T-cell (primary cell): ENCODE results near the gene ASCC2. TPM values are rescaled to one million over a fixed set of nuclear protein-coding genes. Genes with fewer than 3 reads are reported as not detected.

Source experiments
- ATAC-seq, 4 experiments: fragments of 200-7000 bp in 3 of 4; fragments of 150-1000 bp in 1 of 4; cut with Tn5 transposase; replicated peaks in 1 of 4; 1 replicate in 3 of 4; 2 replicates in 1 of 4; pipeline ENCODE4 v1.10.0; 2021; ENCODE audit warnings: moderate library complexity in 3 of 4, mild to moderate bottlenecking in 2 of 4, moderate number of reproducible peaks in 1 of 4
- CTCF ChIA-PET, 2 donors: fragments of 300-600 bp; sonication (Branson Sonifier 250); formaldehyde crosslinking; loops; one replicate each; lab custom pipeline; 2022; ENCODE audit warnings: antibody characterized with exemption in 2 of 2; lab: Charles Lee
- POLR2A ChIA-PET, 2 donors: fragments of 300-600 bp; sonication (Branson Sonifier 250); formaldehyde crosslinking; loops; one replicate each; lab custom pipeline; 2022; ENCODE audit warnings: antibody characterized with exemption in 2 of 2; lab: Charles Lee
- DNase-seq, 35 experiments: peaks; one replicate each; pipeline versions ENCODE4 v3.0.0 to v3.0.0-alpha.2; 2013 to 2023
- H3K27ac ChIP-seq: one replicate; pipeline ENCODE4 v1.5.1; 2013; ENCODE audit warnings: low read length
- H3K27me3 ChIP-seq, 2 experiments: replicated peaks in 1 of 2; 1 replicate in 1 of 2; 2 replicates in 1 of 2; pipeline versions ENCODE4 v1.6.1 to v1.7.0; 2013; ENCODE audit warnings: low read length in 1 of 2, mixed read lengths in 1 of 2; ENCODE audit not compliant: control insufficient read depth in 2 of 2, insufficient read depth in 2 of 2; ENCODE audit errors: extremely low read depth in 1 of 2
- H3K36me3 ChIP-seq, 2 donors: 1 replicate in 1 of 2; 2 replicates in 1 of 2; pipeline versions ENCODE4 v1.6.1 to v1.7.0; 2013; ENCODE audit warnings: low read length in 1 of 2; ENCODE audit not compliant: control insufficient read depth in 2 of 2, insufficient read depth in 1 of 2; ENCODE audit errors: extremely low read depth in 1 of 2
- H3K4me1 ChIP-seq, 2 experiments: 1 replicate in 1 of 2; 2 replicates in 1 of 2; pipeline versions ENCODE4 v1.6.1 to v1.7.0; 2013; ENCODE audit warnings: low read length in 2 of 2, mixed read lengths in 1 of 2; ENCODE audit not compliant: insufficient read depth in 2 of 2, control insufficient read depth in 1 of 2; ENCODE audit errors: extremely low read depth in 1 of 2
- H3K4me3 ChIP-seq, 2 donors: 1 replicate in 1 of 2; 2 replicates in 1 of 2; pipeline versions ENCODE4 v1.5.1 to v1.7.0; 2013; ENCODE audit warnings: mild to moderate bottlenecking in 2 of 2, low read length in 1 of 2, moderate library complexity in 1 of 2; ENCODE audit not compliant: control insufficient read depth in 1 of 2; ENCODE audit errors: extremely low read depth in 1 of 2
- H3K9me3 ChIP-seq: 2 replicates; pipeline ENCODE4 v1.7.0; 2013
- H3K27ac Mint-ChIP-seq, 2 donors: one replicate each; pipeline ENCODE4 v1.8.0; 2020 to 2021; ENCODE audit warnings: mild to moderate bottlenecking in 2 of 2, mixed read lengths in 2 of 2
- H3K27me3 Mint-ChIP-seq, 2 donors: one replicate each; pipeline ENCODE4 v1.8.0; 2021 to 2022; ENCODE audit warnings: mixed read lengths in 2 of 2
- H3K36me3 Mint-ChIP-seq: one replicate; pipeline ENCODE4 v1.8.0; 2021; ENCODE audit warnings: mixed read lengths
- H3K4me1 Mint-ChIP-seq, 3 donors: one replicate each; pipeline ENCODE4 v1.8.0; 2020 to 2022; ENCODE audit warnings: mixed read lengths in 3 of 3, mild to moderate bottlenecking in 1 of 3
- H3K4me3 Mint-ChIP-seq, 3 donors: one replicate each; pipeline ENCODE4 v1.8.0; 2020 to 2022; ENCODE audit warnings: mild to moderate bottlenecking in 3 of 3, mixed read lengths in 3 of 3, moderate library complexity in 3 of 3
- H3K9me3 Mint-ChIP-seq, 3 donors: one replicate each; pipeline ENCODE4 v1.8.0; 2020 to 2022; ENCODE audit warnings: mixed read lengths in 3 of 3
- WGBS: methylation state at CpG from one replicate; pipeline ENCODE4 v1.1.5; 2013; ENCODE audit warnings: missing lambda C conversion rate; ENCODE audit not compliant: insufficient coverage; 5-methylcytosine and 5-hydroxymethylcytosine counted together
- total RNA-seq, 35 experiments: library from RNA in 6 of 35; stranded (reverse) in 6 of 35; fragments of 120-200 nt in 1 of 35; gene quantifications; one replicate each; pipeline versions ENCODE4 v1.2.1 to v1.2.4 and lab custom pipeline; 2013 to 2026

The ASCC2 gene
- total RNA-seq, 5 donors from 2014 or later (not counting 1 experiment from before 2014, with no cell fraction given), result 80.1 to 94.2 (median 85.7) TPM

GRCh38 chr22:29815580-29815979 lies 22.5 kb downstream of the ASCC2 start:
- H3K4me3 Mint-ChIP-seq, result no peak overlapping the region
- H3K27me3 Mint-ChIP-seq, result no peaks in the 10 kb centered on the region
- H3K4me3 ChIP-seq, result no peak overlapping the region
- ChIA-PET CTCF (no interaction called here), POLR2A (interaction anchor here in 1 of 2 donors (0.6 kb wide), 1 partner anchor 162 kb away, joined by 4 read pairs; no protein-coding TSS in a partner anchor)
- DNase-seq (no peak), ATAC-seq (no peak)
- peaks cover 36 to 85% of the 10 kb centered on the region in 2 donors for H3K36me3 ChIP-seq
- no peaks in the 10 kb centered on the region for H3K4me1 ChIP-seq
- no CpG with 5 or more reads among the region's 4 CpGs for WGBS
- no peaks in the 10 kb centered on the region for H3K4me1 Mint-ChIP-seq
- H3K27me3 ChIP-seq, result no peaks in the 10 kb centered on the region
- H3K9me3 Mint-ChIP-seq, result no peaks in the 10 kb centered on the region
- H3K27ac Mint-ChIP-seq, result no peak overlapping the region
- peaks cover 73% of the 10 kb centered on the region for H3K36me3 Mint-ChIP-seq
- H3K27ac ChIP-seq, result no peak overlapping the region
- no peaks in the 10 kb centered on the region for H3K9me3 ChIP-seq

- peaks cover 74% of the 10 kb centered on the region for H3K36me3 Mint-ChIP-seq
- POLR2A ChIA-PET, result no interaction called here
- no peak overlapping the region for H3K4me3 Mint-ChIP-seq
These were observed 24.1 kb downstream of the ASCC2 start for GRCh38 chr22:29814003-29814402.

DNA sequence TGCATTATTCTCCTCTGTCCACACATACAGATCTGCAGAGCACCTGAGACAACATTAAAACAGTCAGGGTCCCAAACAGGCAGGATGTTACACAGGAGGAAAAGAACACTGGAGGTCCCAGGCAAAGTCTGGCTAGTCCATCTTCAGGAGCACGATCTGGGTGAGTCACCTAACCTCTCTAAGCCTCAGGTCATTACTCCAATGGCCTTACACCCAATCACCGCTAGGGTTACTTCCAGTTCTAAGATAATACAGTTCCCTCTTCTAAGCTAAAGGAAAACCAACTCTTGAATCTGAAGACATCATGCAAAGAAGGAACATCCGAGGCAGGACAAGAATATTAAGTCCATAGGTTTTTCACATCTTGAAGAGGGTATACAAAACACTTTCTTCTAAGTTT lies 24.5 kb downstream of the ASCC2 start:
- no peak for ATAC-seq
- no peak for DNase-seq
- Mint-ChIP-seq H3K36me3 (peaks cover 71% of the 10 kb centered on the region), H3K27me3 (no peaks in the 10 kb centered on the region), H3K4me3 (no peak overlapping the region), H3K4me1 (no peaks in the 10 kb centered on the region), H3K27ac (no peak overlapping the region), H3K9me3 (no peaks in the 10 kb centered on the region)
- H3K4me1 ChIP-seq, result no peaks in the 10 kb centered on the region
- no peaks in the 10 kb centered on the region for H3K9me3 ChIP-seq
- H3K27ac ChIP-seq, result no peak overlapping the region
- WGBS, result 100% methylated on average over 2 of the region's 3 CpGs
- no peak overlapping the region for H3K4me3 ChIP-seq
- H3K36me3 ChIP-seq, result peaks cover 31 to 85% of the 10 kb centered on the region in 2 donors
- POLR2A ChIA-PET, result no interaction called here
- CTCF ChIA-PET, result no interaction called here
- no peaks in the 10 kb centered on the region for H3K27me3 ChIP-seq

More at GRCh38 chr22:29814003-29814402, 24.1 kb downstream of the ASCC2 start:
- CTCF ChIA-PET, result no interaction called here
- Mint-ChIP-seq H3K9me3 (no peaks in the 10 kb centered on the region), H3K27ac (no peak overlapping the region), H3K4me1 (no peaks in the 10 kb centered on the region), H3K27me3 (no peaks in the 10 kb centered on the region)
- Histone ChIP-seq H3K36me3 (peaks cover 35 to 89% of the 10 kb centered on the region in 2 donors), H3K27ac (no peak overlapping the region), H3K4me1 (no peaks in the 10 kb centered on the region), H3K27me3 (no peaks in the 10 kb centered on the region), H3K4me3 (no peak overlapping the region), H3K9me3 (no peaks in the 10 kb centered on the region)
- ATAC-seq (no peak), DNase-seq (no peak)
- 82% methylated on average over 5 of the region's 5 CpGs for whole genome bisulfite sequencing

- Mint-ChIP-seq H3K27ac (no peak overlapping the region), H3K4me1 (no peaks in the 10 kb centered on the region), H3K4me3 (no peak overlapping the region), H3K36me3 (peaks cover 72% of the 10 kb centered on the region), H3K9me3 (no peaks in the 10 kb centered on the region), H3K27me3 (no peaks in the 10 kb centered on the region)
- H3K4me3 ChIP-seq, result no peak overlapping the region
- no peaks in the 10 kb centered on the region for H3K27me3 ChIP-seq
- POLR2A ChIA-PET, result no interaction called here
- no CpG with 5 or more reads among the region's 8 CpGs for WGBS
- no peaks in the 10 kb centered on the region for H3K9me3 ChIP-seq
- H3K4me1 ChIP-seq, result no peaks in the 10 kb centered on the region
- CTCF ChIA-PET, result no interaction called here
- peaks cover 31 to 85% of the 10 kb centered on the region in 2 donors for H3K36me3 ChIP-seq
- ATAC-seq (no peak), DNase-seq (no peak)
- H3K27ac ChIP-seq, result no peak overlapping the region
These were observed 24.9 kb downstream of the ASCC2 start for GRCh38 chr22:29813126-29813525.

GRCh38 chr22:29811377-29811776 lies 26.7 kb downstream of the ASCC2 start:
- ChIA-PET POLR2A (interaction anchor here in 1 of 2 donors (0.7 kb wide), 1 partner anchor 157 kb away, joined by 5 read pairs; no protein-coding TSS in a partner anchor), CTCF (no interaction called here)
- WGBS, result no CpG with 5 or more reads among the region's 2 CpGs
- peaks cover 65% of the 10 kb centered on the region for H3K36me3 Mint-ChIP-seq
- DNase-seq, result no peak
- H3K27ac Mint-ChIP-seq, result no peak overlapping the region
- no peaks in the 10 kb centered on the region for H3K4me1 ChIP-seq
- H3K9me3 Mint-ChIP-seq, result no peaks in the 10 kb centered on the region
- H3K4me1 Mint-ChIP-seq, result no peaks in the 10 kb centered on the region
- H3K27me3 ChIP-seq, result no peaks in the 10 kb centered on the region
- no peak overlapping the region for H3K4me3 Mint-ChIP-seq
- no peaks in the 10 kb centered on the region for H3K9me3 ChIP-seq
- no peak overlapping the region for H3K27ac ChIP-seq
- H3K27me3 Mint-ChIP-seq, result no peaks in the 10 kb centered on the region
- H3K4me3 ChIP-seq, result no peak overlapping the region
- no peak for ATAC-seq
- H3K36me3 ChIP-seq, result peaks cover 27 to 86% of the 10 kb centered on the region in 2 donors

GRCh38 chr22:29810216-29810615 lies 27.9 kb downstream of the ASCC2 start:
- Mint-ChIP-seq H3K9me3 (no peaks in the 10 kb centered on the region), H3K27ac (no peak overlapping the region), H3K4me1 (no peaks in the 10 kb centered on the region), H3K4me3 (no peak overlapping the region), H3K27me3 (no peaks in the 10 kb centered on the region), H3K36me3 (peaks cover 65% of the 10 kb centered on the region)
- no peaks in the 10 kb centered on the region for H3K27me3 ChIP-seq
- ChIA-PET POLR2A (no interaction called here), CTCF (no interaction called here)
- WGBS, result no CpG with 5 or more reads among the region's 2 CpGs
- no peak for ATAC-seq
- no peaks in the 10 kb centered on the region for H3K4me1 ChIP-seq
- H3K9me3 ChIP-seq, result no peaks in the 10 kb centered on the region
- no peak overlapping the region for H3K27ac ChIP-seq
- no peak overlapping the region for H3K4me3 ChIP-seq
- DNase-seq, result no peak
- peaks cover 16 to 86% of the 10 kb centered on the region in 2 donors for H3K36me3 ChIP-seq

DNA sequence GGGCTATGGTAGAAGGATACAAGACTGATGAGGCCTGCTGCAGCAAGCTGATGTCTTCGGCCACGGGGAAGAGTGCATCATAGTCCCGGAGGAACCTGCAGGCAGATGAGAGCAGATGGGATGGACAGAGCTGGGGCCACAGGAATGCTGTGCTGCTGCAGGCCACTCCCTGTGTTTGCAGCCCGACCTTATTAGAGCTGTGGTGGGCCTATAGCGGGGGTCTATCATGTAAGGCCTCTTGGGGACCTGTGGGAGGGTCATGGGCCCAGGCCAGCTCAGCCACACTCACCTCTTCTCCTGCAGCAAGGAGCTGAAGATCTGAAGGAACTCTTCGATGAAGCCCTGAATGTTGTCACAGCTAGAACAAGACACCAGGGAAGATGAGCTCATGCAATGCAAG lies 31.9 kb downstream of the ASCC2 start:
- peaks cover 49% of the 10 kb centered on the region for H3K36me3 Mint-ChIP-seq
- ATAC-seq (no peak), DNase-seq (no peak)
- H3K27me3 Mint-ChIP-seq, result no peaks in the 10 kb centered on the region
- H3K27ac ChIP-seq, result no peak overlapping the region
- H3K36me3 ChIP-seq, result peaks cover 10 to 90% of the 10 kb centered on the region in 2 donors
- ChIA-PET CTCF (no interaction called here), POLR2A (no interaction called here)
- WGBS, result 97% methylated on average over 4 of the region's 6 CpGs
- no peaks in the 10 kb centered on the region for H3K4me1 Mint-ChIP-seq
- H3K4me3 ChIP-seq, result no peak overlapping the region
- no peaks in the 10 kb centered on the region for H3K27me3 ChIP-seq
- no peaks in the 10 kb centered on the region for H3K9me3 Mint-ChIP-seq
- H3K4me1 ChIP-seq, result no peaks in the 10 kb centered on the region
- H3K27ac Mint-ChIP-seq, result no peak overlapping the region
- H3K9me3 ChIP-seq, result no peaks in the 10 kb centered on the region
- no peak overlapping the region for H3K4me3 Mint-ChIP-seq
